NCI-H226 (cell line): ENCODE results near the gene LRRC4C.

Experiments used
- DNase-seq: peaks from one replicate; pipeline ENCODE4 v3.0.0-alpha.2; 2015

LRRC4C gene

GRCh38 chr11:40139066-40139465, 1320.4 kb downstream of the LRRC4C start:
- DNase-seq, result no peak

- no peak for DNase-seq
These were observed 1324.5 kb downstream of the LRRC4C start for GRCh38 chr11:40134820-40135570.

GRCh38 chr11:40133498-40133897, 1326.0 kb downstream of the LRRC4C start:
- no peak for DNase-seq

- DNase-seq, result no peak
These were observed 1326.5 kb downstream of the LRRC4C start for GRCh38 chr11:40132912-40133311.

- no peak for DNase-seq
These were observed 1329.0 kb downstream of the LRRC4C start for GRCh38 chr11:40130427-40130826.

GRCh38 chr11:40129266-40129665, 1330.2 kb downstream of the LRRC4C start:
- no peak for DNase-seq

GRCh38 chr11:40125054-40125453, 1334.4 kb downstream of the LRRC4C start:
- DNase-seq, result no peak

- DNase-seq, result no peak
These were observed 1339.8 kb downstream of the LRRC4C start for GRCh38 chr11:40119661-40120060.

GRCh38 chr11:40118780-40119179, 1340.7 kb downstream of the LRRC4C start:
- DNase-seq, result no peak

GRCh38 chr11:40118026-40118425, 1341.4 kb downstream of the LRRC4C start:
- no peak for DNase-seq

- DNase-seq, result no peak
These were observed 1354.4 kb downstream of the LRRC4C start for GRCh38 chr11:40104941-40105550.

- no peak for DNase-seq
These were observed 1358.7 kb downstream of the LRRC4C start for GRCh38 chr11:40100781-40101180.

- no peak for DNase-seq
These were observed 1359.3 kb downstream of the LRRC4C start for GRCh38 chr11:40100162-40100553.

GRCh38 chr11:40099426-40100161, 1359.9 kb downstream of the LRRC4C start:
- no peak for DNase-seq

- DNase-seq, result no peak
These were observed 1364.0 kb downstream of the LRRC4C start for GRCh38 chr11:40095446-40095845.

- DNase-seq, result no peak
These were observed 1364.5 kb downstream of the LRRC4C start for GRCh38 chr11:40094954-40095353.

- no peak for DNase-seq
These were observed 1379.0 kb downstream of the LRRC4C start for GRCh38 chr11:40080434-40080833.
